Mesodermal cell (in vitro differentiated cells): ENCODE data around the gene B4GAT1.
A peak's percentile ranks its signal among the peaks of the same experiment; 100 is the strongest.
"Not testable (repeated sequence)": the region's sequence is repeated elsewhere in the genome, so short reads cannot be mapped to it uniquely, and the experiment has no call there.

ENCODE experiments used
- H3K27ac ChIP-seq: 2 replicates; pipeline ENCODE4 v1.7.0; 2013; ENCODE audit warnings: mild to moderate bottlenecking, low read depth, low read length, moderate library complexity; ENCODE audit not compliant: severe bottlenecking
- H3K36me3 ChIP-seq: 2 replicates; pipeline ENCODE4 v1.7.1; 2013; ENCODE audit warnings: mild to moderate bottlenecking, low read length, moderate library complexity; ENCODE audit not compliant: control insufficient read depth, insufficient read depth
- H3K4me1 ChIP-seq: one replicate; pipeline ENCODE4 v1.7.1; 2013; ENCODE audit warnings: mild to moderate bottlenecking, low read length; ENCODE audit not compliant: insufficient read depth, control insufficient read depth, poor library complexity, severe bottlenecking
- H3K4me3 ChIP-seq: 2 replicates; pipeline ENCODE4 v1.7.0; 2013; ENCODE audit warnings: low read length, control low read depth, mild to moderate bottlenecking; ENCODE audit not compliant: insufficient read depth, poor library complexity, severe bottlenecking; ENCODE audit errors: extremely low read depth
- H3K9me3 ChIP-seq: 2 replicates; pipeline ENCODE4 v1.7.1; 2013; ENCODE audit warnings: mild to moderate bottlenecking, low read length, moderate library complexity; ENCODE audit not compliant: control insufficient read depth
- WGBS, 2 experiments: methylation state at CpG; one replicate each; pipeline ENCODE4 v1.1.5; 2013; ENCODE audit warnings: missing lambda C conversion rate in 2 of 2; ENCODE audit not compliant: insufficient coverage in 2 of 2; 5-methylcytosine and 5-hydroxymethylcytosine counted together

Gene B4GAT1

GRCh38 chr11:66311965-66312548 is 35.4 kb downstream of the B4GAT1 start:
- Histone ChIP-seq H3K36me3 (no peaks in the 10 kb centered on the region), H3K27ac (peak overlapping the region; percentile 98), H3K4me1 (peaks cover 47% of the 10 kb centered on the region), H3K4me3 (peak overlapping the region; percentile 47), H3K9me3 (no peaks in the 10 kb centered on the region)
- WGBS, 2 experiments, result 1 to 2% methylated on average over 37 to 39 of the region's 44 CpGs

DNA sequence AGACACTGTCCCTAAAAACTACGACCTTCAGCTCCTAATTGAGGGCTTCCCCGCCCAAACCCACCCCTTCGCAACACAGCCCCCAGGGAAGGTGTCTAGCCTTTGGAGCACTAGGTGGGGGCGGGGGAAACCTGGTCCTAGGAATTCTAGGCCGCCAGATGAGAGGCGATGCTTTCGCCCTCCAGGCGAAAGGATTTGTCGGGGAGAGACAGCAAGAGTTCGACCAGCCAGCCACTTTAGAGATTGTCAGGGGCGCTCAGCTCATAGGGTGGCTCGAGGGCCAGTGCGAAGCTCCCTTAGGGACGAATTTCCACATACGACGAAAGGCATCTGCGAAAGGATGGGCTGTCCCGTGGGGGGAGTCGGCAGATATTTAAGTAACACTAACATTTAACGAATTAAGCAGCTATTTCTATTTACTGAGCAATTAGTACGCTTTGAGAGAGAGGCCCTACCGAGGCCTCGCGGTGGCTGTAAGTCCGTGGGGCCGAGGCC is 35.9 kb downstream of the B4GAT1 start:
- Histone ChIP-seq H3K4me1 (peaks cover 43% of the 10 kb centered on the region), H3K27ac (peak overlapping the region; percentile 98), H3K9me3 (no peaks in the 10 kb centered on the region), H3K4me3 (peak overlapping the region; percentile 47), H3K36me3 (no peaks in the 10 kb centered on the region)
- WGBS, 2 experiments, result 20 to 28% methylated on average over 17 to 20 of the region's 26 CpGs

DNA sequence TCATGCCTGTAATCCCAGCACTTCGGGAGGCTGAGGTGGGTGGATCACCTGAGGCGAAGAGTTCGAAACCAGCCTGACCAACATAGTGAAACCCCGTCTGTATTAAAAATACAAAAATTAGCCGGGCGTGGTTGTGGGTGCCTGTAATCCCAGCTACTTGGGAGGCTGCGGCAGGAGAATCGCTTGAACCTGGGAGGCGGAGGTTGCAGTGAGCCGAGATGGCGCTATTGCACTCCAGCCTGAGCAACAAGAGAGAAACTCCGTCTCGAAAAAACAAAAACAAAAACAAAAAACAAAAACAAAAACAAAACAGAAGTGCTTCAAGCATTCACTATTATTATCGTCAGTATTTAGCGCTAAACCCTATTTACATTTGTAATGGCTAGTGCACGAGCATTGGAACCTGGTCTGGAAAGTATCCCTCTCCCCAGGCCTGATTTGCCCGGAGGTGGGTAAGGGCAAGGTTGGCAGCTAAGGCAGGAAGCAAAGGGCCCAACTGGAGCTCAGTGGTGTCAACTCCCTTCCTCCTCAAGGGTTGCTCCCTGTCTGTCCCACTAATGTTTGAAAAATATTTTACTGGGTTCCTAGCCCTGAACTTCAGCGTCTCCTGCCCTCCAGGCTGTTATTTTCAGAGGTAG is 36.5 kb downstream of the B4GAT1 start:
- 91 to 93% methylated on average over 13 to 15 of the region's 18 CpGs for WGBS, 2 experiments
- not testable (repeated sequence) for H3K4me3 ChIP-seq

DNA sequence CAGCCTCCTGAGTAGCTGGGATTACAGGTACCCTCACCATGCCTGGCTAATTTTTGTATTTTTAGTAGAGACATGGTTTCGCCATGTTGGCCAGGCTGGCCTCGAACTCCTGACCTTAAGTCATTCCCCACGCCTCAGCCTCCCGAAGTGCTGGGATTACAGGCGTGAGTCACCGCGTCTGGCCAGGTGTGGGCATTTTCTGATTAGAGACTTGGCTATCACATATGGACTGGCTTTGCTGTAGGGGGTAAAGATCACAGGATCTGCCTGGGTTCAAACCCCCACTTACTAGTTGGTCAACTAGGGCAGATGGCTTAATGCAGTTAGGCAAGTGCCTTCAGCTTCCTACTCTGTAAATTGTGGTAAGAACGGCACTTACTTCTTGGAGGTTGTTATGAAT is 37.1 kb downstream of the B4GAT1 start:
- Histone ChIP-seq H3K4me1 (peaks cover 32% of the 10 kb centered on the region), H3K9me3 (no peaks in the 10 kb centered on the region), H3K36me3 (no peaks in the 10 kb centered on the region), H3K4me3 (no peak overlapping the region), H3K27ac (no peak overlapping the region)
- WGBS, 2 experiments, result 91 to 92% methylated on average over 8 of the region's 8 CpGs

More for the DNA sequence above, 36.5 kb downstream of the B4GAT1 start:
- H3K9me3 ChIP-seq, H3K36me3 ChIP-seq: not testable (repeated sequence)
- Histone ChIP-seq H3K4me1 (peaks cover 38% of the 10 kb centered on the region), H3K27ac (peak overlapping the region; percentile 98)

DNA sequence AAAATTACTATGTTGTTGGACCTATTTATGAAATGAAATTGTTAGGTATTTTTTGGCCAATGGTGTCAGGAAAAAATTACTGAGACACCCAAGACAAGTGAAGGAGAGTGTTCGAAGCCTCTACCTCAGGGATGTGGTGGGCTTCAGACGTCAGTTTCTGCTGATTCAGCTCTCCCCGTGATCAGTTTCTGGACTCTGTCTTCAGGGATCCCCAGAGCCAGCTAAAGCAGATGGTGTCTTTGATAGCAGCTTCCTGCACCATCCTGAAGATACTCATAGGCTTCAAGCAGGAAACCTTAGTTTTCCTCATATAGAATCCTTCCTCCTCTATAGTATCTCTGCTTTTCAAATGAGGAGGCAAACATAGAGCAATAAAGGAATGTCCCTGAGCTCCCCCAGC is 38.0 kb downstream of the B4GAT1 start:
- Histone ChIP-seq H3K9me3 (no peaks in the 10 kb centered on the region), H3K27ac (no peak overlapping the region), H3K36me3 (no peaks in the 10 kb centered on the region), H3K4me3 (no peak overlapping the region), H3K4me1 (peaks cover 23% of the 10 kb centered on the region)
- WGBS, 2 experiments, result 88 to 96% methylated on average over 3 of the region's 3 CpGs

DNA sequence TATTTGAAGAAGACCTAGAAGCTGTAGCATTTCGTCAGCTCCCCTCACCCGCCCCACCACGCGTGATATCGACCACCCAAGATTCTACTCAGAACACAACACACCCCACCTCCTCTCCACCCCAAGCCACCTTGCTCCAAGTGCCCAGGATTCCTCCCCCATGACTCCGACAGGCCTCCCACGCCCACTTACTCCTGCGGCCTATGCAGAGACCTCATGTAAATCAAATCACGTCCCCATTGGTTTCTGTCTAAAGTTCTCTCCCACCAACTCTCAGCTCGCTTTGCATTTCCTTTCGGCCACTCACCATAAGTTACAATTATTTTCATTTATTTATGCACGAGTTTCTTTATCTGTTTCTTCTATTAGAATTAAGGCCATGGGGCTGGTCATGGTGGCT is 44.8 kb downstream of the B4GAT1 start:
- no peak overlapping the region for H3K27ac ChIP-seq
- WGBS, 2 experiments, result 90 to 91% methylated on average over 9 to 11 of the region's 12 CpGs
- no peaks in the 10 kb centered on the region for H3K9me3 ChIP-seq
- no peak overlapping the region for H3K4me3 ChIP-seq
- no peaks in the 10 kb centered on the region for H3K4me1 ChIP-seq
- H3K36me3 ChIP-seq, result no peaks in the 10 kb centered on the region

- H3K4me1 ChIP-seq, result no peaks in the 10 kb centered on the region
- H3K36me3 ChIP-seq, result no peaks in the 10 kb centered on the region
- WGBS, 2 experiments, result 88 to 100% methylated on average over 1 to 2 of the region's 3 CpGs
- H3K4me3 ChIP-seq, result no peak overlapping the region
- H3K27ac ChIP-seq, result no peak overlapping the region
- no peaks in the 10 kb centered on the region for H3K9me3 ChIP-seq
Observed at GRCh38 chr11:66299186-66299585, 48.2 kb downstream of the B4GAT1 start.

DNA sequence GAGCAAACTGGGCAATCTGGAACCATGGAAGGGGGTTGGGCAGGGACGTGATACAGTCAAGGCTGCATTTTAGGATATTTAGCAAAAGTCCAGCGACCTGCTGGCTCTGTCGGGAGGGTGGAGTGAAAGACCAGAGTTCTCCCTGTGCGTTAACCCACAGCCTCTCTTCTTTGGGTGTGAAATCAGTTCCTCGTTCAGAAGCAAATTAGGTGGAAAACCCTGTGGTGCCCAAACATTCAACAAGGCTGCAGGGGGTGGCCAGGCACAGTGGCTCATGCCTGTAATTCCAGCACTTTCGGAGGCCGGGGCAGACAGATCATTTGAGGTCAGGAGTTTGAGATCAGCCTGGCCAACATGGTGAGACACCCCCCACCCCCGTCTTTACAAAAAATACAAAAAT is 49.8 kb downstream of the B4GAT1 start:
- no peaks in the 10 kb centered on the region for H3K4me1 ChIP-seq
- 30 to 49% methylated on average over 5 to 7 of the region's 8 CpGs for WGBS, 2 experiments

More for the DNA sequence above, 49.8 kb downstream of the B4GAT1 start:
- H3K27ac ChIP-seq, result no peak overlapping the region
- H3K9me3 ChIP-seq, result no peaks in the 10 kb centered on the region
- no peaks in the 10 kb centered on the region for H3K36me3 ChIP-seq
- no peak overlapping the region for H3K4me3 ChIP-seq
